Heart left ventricle (tissue), 16 donors: Measurements from ENCODE around the gene PARS2. TPM values are rescaled to one million over a fixed set of nuclear protein-coding genes. Genes with fewer than 3 reads are reported as not detected.

Source experiments
- ATAC-seq, 4 donors: fragments of 200-7000 bp; cut with Tn5 transposase; one replicate each; pipeline ENCODE4 v1.9.1; 2020 to 2022; ENCODE audit warnings: moderate library complexity in 4 of 4, mild to moderate bottlenecking in 3 of 4, moderate number of reproducible peaks in 1 of 4
- DNase-seq, 5 donors: peaks; one replicate each; pipeline ENCODE4 v3.0.0-alpha.2; 2020
- H3K27ac ChIP-seq, 12 donors: fragments of 200-600 bp; sonication (generic) in 4 of 12; one replicate each; pipeline versions ENCODE4 v1.5.0 to v1.8.0; 2016 to 2022; ENCODE audit warnings: mild to moderate bottlenecking in 2 of 12
- H3K27me3 ChIP-seq, 9 donors: fragments of 200-600 bp; sonication (generic) in 2 of 9; one replicate each; pipeline versions ENCODE4 v1.5.1 to v1.8.0; 2016 to 2022; ENCODE audit warnings: mild to moderate bottlenecking in 3 of 9
- H3K36me3 ChIP-seq, 9 donors: fragments of 200-600 bp; sonication (generic) in 2 of 9; one replicate each; pipeline versions ENCODE4 v1.5.0 to v1.8.0; 2018 to 2022; ENCODE audit warnings: mild to moderate bottlenecking in 2 of 9
- H3K4me1 ChIP-seq, 12 donors: fragments of 200-600 bp; sonication (generic) in 4 of 12; one replicate each; pipeline versions ENCODE4 v1.5.0 to v1.8.0; 2016 to 2022; ENCODE audit warnings: mild to moderate bottlenecking in 3 of 12
- H3K4me3 ChIP-seq, 12 donors: fragments of 200-600 bp; sonication (generic) in 4 of 12; one replicate each; pipeline versions ENCODE4 v1.5.0 to v1.8.0; 2017 to 2022; ENCODE audit warnings: mild to moderate bottlenecking in 9 of 12, moderate library complexity in 4 of 12
- H3K9me3 ChIP-seq, 12 donors: fragments of 200-600 bp; sonication (generic) in 4 of 12; one replicate each; pipeline versions ENCODE4 v1.5.0 to v1.8.0; 2016 to 2022; ENCODE audit warnings: mild to moderate bottlenecking in 1 of 12
- POLR2A ChIP-seq, 2 donors: fragments of 450-650 bp; IDR thresholded peaks; one replicate each; pipeline ENCODE4 v1.6.1; 2017; ENCODE audit warnings: antibody characterized with exemption in 2 of 2, mild to moderate bottlenecking in 2 of 2, moderate library complexity in 2 of 2
- WGBS, 4 donors: extraction: QIAGEN DNeasy Blood & Tissue Kit in 2 of 4; methylation state at CpG; one replicate each; pipeline versions ENCODE4 v1.1.5 to v1.1.7; 2013 to 2018; 5-methylcytosine and 5-hydroxymethylcytosine counted together
- intact Hi-C, 10 donors: fragments of 100-400 bp; cut with DNase I; formaldehyde crosslinking; loops; one replicate each; pipeline versions ENCODE4 v1.11.1 to v1.14.2; 2022
- polyA plus RNA-seq, 2 donors: library from polyadenylated mRNA; stranded (reverse); fragments of 200-250 nt; gene quantifications; one replicate each; pipeline ENCODE4 v1.2.3, GENCODE V29; 2013
- total RNA-seq, 9 donors: library from RNA; depleted of rRNA in 2 of 9; stranded (reverse); fragments of >200 nt in 2 of 9; fragmentation: NEBNext Ultra II Directional in 3 of 9; extraction: Animal tissue kit (Norgen Biotek cat#: 25700) in 3 of 9; gene quantifications; one replicate each; pipeline versions ENCODE4 v1.1.0 to v1.2.4, GENCODE V29; 2016 to 2023
- TF ChIP-seq, protein P1 (sequence below), 12 donors: fragments of 200-600 bp; sonication (generic) in 4 of 12; IDR thresholded peaks; one replicate each; pipeline versions ENCODE4 v1.5.0 to v1.8.0; 2018 to 2022; ENCODE audit warnings: antibody characterized with exemption in 12 of 12, mild to moderate bottlenecking in 5 of 12
- donor health status: ischemic (EF 13 %, LVEDD 7.1; RV severe dilation, severe dysfunction).
- donor health status: healthy with polysubstance abuse.
- donor health status: DM: no; HTN: yes; CAD: no.
- donor health status: DM: no; HTN: no; CAD: no.
- donor health status: ischemic (EF 25% LVEDD 6.9; RV normal size, moderate dysfunction).
- donor health status: ischemic (EF 25% LVEDD 5.7; RV mildly dilated, moderate dysfunction).
- donor health status: healthy.
- donor health status: DM: yes; HTN: yes; CAD: no.
- donor health status: ischemic (EF 35%, LVEDD 5.7; RV mildly dilated, moderate dysfunction).
- donor health status: nonischemic (EF 11% LVEDD 7.7; RV severe dilation, severe dysfunction).
- donor health status: DM: yes; HTN: yes; CAD: no.
- donor health status: PGD.
- donor health status: ischemic (EF 29% LVEDD 5.4; RV normal size, mild dysfunction).
- donor health status: nonischemic (EF 23%, LVEDD 6.1; RV moderate dilation, normal function).

PARS2 gene
- total and polyA plus RNA-seq, 11 donors = 1.7 to 7.7 (median 4.7) TPM

DNA sequence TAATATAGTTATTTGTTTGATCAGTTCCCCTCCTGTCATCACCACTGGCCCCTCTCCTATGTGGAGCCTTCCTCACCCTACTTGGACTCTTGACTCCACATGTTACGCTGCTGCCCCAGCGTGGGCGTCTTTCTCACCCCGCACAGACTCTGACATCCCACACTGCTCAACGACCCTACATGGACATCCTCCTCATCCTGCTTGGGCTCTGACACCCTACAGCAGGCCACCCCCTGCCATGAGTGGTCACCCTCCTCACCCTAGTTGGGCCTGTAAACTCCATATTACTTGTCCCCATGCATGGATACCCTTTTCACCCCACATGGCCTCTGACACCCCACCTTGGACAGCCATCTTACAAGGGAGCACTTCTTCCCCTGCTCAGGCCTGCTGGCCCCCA, 27.6 kb downstream of the PARS2 start:
- Histone ChIP-seq H3K36me3 (peaks cover 0 to 99% (median 96%) of the 10 kb centered on the region in 9 donors), H3K4me1 (no peaks in the 10 kb centered on the region), H3K9me3 (no peaks in the 10 kb centered on the region), H3K4me3 (peak overlapping the region in 1 of 12 donors; percentile 0), H3K27ac (no peak overlapping the region), H3K27me3 (no peaks in the 10 kb centered on the region)
- DNase-seq = no peak
- intact Hi-C loops = no loop called here
- no peak for ATAC-seq
- 92 to 94% (median 93%) methylated on average over 5 of the region's 5 CpGs for WGBS, 4 donors
- TF ChIP-seq, protein P1, sequence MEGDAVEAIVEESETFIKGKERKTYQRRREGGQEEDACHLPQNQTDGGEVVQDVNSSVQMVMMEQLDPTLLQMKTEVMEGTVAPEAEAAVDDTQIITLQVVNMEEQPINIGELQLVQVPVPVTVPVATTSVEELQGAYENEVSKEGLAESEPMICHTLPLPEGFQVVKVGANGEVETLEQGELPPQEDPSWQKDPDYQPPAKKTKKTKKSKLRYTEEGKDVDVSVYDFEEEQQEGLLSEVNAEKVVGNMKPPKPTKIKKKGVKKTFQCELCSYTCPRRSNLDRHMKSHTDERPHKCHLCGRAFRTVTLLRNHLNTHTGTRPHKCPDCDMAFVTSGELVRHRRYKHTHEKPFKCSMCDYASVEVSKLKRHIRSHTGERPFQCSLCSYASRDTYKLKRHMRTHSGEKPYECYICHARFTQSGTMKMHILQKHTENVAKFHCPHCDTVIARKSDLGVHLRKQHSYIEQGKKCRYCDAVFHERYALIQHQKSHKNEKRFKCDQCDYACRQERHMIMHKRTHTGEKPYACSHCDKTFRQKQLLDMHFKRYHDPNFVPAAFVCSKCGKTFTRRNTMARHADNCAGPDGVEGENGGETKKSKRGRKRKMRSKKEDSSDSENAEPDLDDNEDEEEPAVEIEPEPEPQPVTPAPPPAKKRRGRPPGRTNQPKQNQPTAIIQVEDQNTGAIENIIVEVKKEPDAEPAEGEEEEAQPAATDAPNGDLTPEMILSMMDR (IDR thresholded peaks at IDR 0.05) = no peak
- no peak for TF ChIP-seq POLR2A (IDR thresholded peaks at IDR 0.05)

DNA sequence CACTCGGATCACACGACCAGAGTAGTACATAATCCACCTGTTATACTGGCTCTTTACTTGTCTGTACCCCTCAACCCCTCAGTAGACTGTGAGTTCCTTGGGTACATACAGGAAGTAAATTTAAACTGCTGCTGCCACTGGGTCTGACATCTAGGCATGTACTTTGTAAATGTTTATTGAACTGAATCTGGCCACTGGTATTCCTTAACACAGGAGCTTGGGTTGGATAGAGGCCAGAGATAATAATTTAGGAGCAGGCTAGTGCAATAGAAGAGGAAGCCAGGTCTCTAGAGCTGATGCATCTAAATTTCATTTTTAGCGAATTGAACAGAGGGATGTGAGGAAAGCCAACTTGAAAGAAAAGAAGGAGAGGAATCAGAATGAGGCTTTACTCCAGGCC, 36.3 kb downstream of the PARS2 start:
- intact Hi-C loops = no loop called here
- H3K27ac ChIP-seq = no peak overlapping the region
- 77 to 89% (median 87%) methylated on average over 3 of the region's 3 CpGs for WGBS, 4 donors

DNA sequence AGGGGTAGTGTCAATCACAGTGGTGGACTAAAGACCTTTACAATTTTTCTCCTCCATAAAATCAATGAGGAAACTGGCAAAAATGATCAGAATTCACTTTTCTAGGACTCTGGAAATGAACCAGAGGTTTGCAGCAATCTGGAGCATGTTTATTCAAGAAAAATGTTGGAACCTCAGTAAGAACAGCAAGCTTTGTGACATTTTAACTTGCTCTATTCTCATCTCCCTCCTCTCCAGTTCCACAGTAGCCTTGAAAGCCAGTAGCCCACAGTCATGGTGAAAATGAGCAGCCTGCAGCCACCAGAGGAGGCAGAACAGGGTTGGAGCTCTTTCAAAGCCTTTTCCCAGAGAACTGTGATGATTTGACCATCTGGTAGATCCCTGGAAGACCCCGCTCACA, 39.6 kb downstream of the PARS2 start:
- H3K27ac ChIP-seq = no peak overlapping the region
- no peaks in the 10 kb centered on the region for H3K4me1 ChIP-seq
- peaks cover 0 to 100% (median 98%) of the 10 kb centered on the region in 9 donors for H3K36me3 ChIP-seq
- no peak overlapping the region for H3K4me3 ChIP-seq
- peaks cover 0 to 14% (median 0%) of the 10 kb centered on the region in 12 donors for H3K9me3 ChIP-seq
- WGBS, 4 donors = 84 to 100% (median 90%) methylated on average over 1 of the region's 1 CpG
- no peak for ATAC-seq
- H3K27me3 ChIP-seq = no peaks in the 10 kb centered on the region
- TF ChIP-seq, protein P1 (IDR thresholded peaks at IDR 0.05) = no peak
- no peak for TF ChIP-seq POLR2A (IDR thresholded peaks at IDR 0.05)
- intact Hi-C loops = no loop called here
- DNase-seq = no peak

More for the DNA sequence above, 36.3 kb downstream of the PARS2 start:
- DNase-seq = no peak
- Histone ChIP-seq H3K9me3 (peaks cover 0 to 14% (median 0%) of the 10 kb centered on the region in 12 donors), H3K36me3 (peaks cover 0 to 100% (median 98%) of the 10 kb centered on the region in 9 donors), H3K4me3 (no peak overlapping the region), H3K27me3 (no peaks in the 10 kb centered on the region), H3K4me1 (no peaks in the 10 kb centered on the region)
- ATAC-seq = no peak
- TF ChIP-seq, protein P1 (IDR thresholded peaks at IDR 0.05) = no peak
- TF ChIP-seq POLR2A (IDR thresholded peaks at IDR 0.05) = no peak

DNA sequence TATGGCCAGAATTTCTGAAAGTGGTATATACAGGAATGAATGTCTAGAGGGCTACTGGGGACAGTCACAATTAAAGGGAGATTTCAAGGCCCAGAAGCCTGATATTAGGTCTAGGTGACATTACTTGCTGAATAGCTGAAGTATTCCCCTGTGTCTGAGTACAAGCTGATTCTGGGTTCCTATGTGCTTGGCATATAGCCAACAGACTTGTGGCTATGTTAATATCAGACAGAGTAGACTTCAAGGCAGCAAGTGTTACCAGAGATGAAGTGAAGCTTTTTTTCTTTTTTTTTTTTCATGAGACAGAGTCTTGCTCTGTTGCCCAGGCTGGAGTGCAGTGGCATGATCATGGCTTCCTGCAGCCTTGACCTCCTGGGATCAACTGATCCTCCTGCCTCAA, 40.3 kb downstream of the PARS2 start:
- no peaks in the 10 kb centered on the region for H3K27me3 ChIP-seq
- no peak overlapping the region for H3K27ac ChIP-seq
- H3K36me3 ChIP-seq = peaks cover 0 to 100% (median 98%) of the 10 kb centered on the region in 9 donors
- H3K4me1 ChIP-seq = no peaks in the 10 kb centered on the region
- TF ChIP-seq, protein P1 (IDR thresholded peaks at IDR 0.05) = no peak
- no peak for TF ChIP-seq POLR2A (IDR thresholded peaks at IDR 0.05)
- H3K4me3 ChIP-seq = no peak overlapping the region
- intact Hi-C loops = no loop called here
- H3K9me3 ChIP-seq = peaks cover 0 to 14% (median 0%) of the 10 kb centered on the region in 12 donors
- DNase-seq = no peak
- ATAC-seq = no peak
